Panc1 (cell line): ENCODE data around the gene RBBP5. TPM values are rescaled to one million over a fixed set of nuclear protein-coding genes. Genes with fewer than 3 reads are reported as not detected.

Experiments used
- ATAC-seq: fragments of 200-7000 bp; cut with Tn5 transposase; 2 replicates; pipeline ENCODE4 v1.9.1; 2020; ENCODE audit warnings: mild to moderate bottlenecking, moderate library complexity
- BruUV-seq: library from RNA; stranded (reverse); fragments of 400-500 nt; replicated peaks from 2 replicates; lab custom pipeline; 2021; lab: Mats Ljungman, UMichigan
- CTCF ChIA-PET: fragments of 300-600 bp; sonication (Branson Sonifier 250); formaldehyde crosslinking; loops from one replicate; lab custom pipeline; 2022; ENCODE audit warnings: antibody characterized with exemption; lab: Charles Lee
- POLR2A ChIA-PET: fragments of 300-600 bp; sonication (Branson Sonifier 250); formaldehyde crosslinking; loops from one replicate; lab custom pipeline; 2022; ENCODE audit warnings: antibody characterized with exemption; lab: Charles Lee
- DNase-seq: peaks from one replicate; pipeline ENCODE4 v3.0.0-alpha.2; 2010; ENCODE audit warnings: low read depth, low spot score
- H3K27ac ChIP-seq: 2 replicates; pipeline ENCODE4 v1.5.1; 2011; ENCODE audit warnings: mild to moderate bottlenecking, low read length, inconsistent platforms
- H3K27me3 ChIP-seq: fragments of 200-500 bp; sonication (Bioruptor generic); 2 replicates; pipeline ENCODE4 v1.6.0; 2014; ENCODE audit warnings: low read length, inconsistent platforms; ENCODE audit not compliant: control insufficient read depth, insufficient read depth
- H3K36me3 ChIP-seq: fragments of 200-500 bp; sonication (Bioruptor generic); 2 replicates; pipeline ENCODE4 v1.5.1; 2014; ENCODE audit warnings: inconsistent platforms, mild to moderate bottlenecking, low read length, moderate library complexity; ENCODE audit not compliant: control insufficient read depth, insufficient read depth
- H3K4me1 ChIP-seq: 2 replicates; pipeline ENCODE4 v1.5.1; 2011; ENCODE audit warnings: inconsistent platforms, mild to moderate bottlenecking, low read length, moderate library complexity; ENCODE audit not compliant: control insufficient read depth, insufficient read depth
- H3K4me3 ChIP-seq, 2 experiments: 2 replicates each; pipeline ENCODE4 v1.5.1; 2011 to 2012; ENCODE audit warnings: low read depth in 2 of 2, low read length in 2 of 2, mild to moderate bottlenecking in 2 of 2, inconsistent platforms in 1 of 2, moderate library complexity in 1 of 2
- H3K9me3 ChIP-seq: fragments of 200-500 bp; sonication (Bioruptor generic); 2 replicates; pipeline ENCODE4 v1.5.1; 2014; ENCODE audit warnings: low read depth, mild to moderate bottlenecking, inconsistent platforms, low read length, moderate library complexity; ENCODE audit not compliant: control insufficient read depth, insufficient read depth
- POLR2AphosphoS5 ChIP-seq: IDR thresholded peaks from 2 replicates; pipeline ENCODE4 v1.6.1; 2012; ENCODE audit warnings: mild to moderate bottlenecking, low read depth, low read length, moderate library complexity
- SIN3A ChIP-seq: IDR thresholded peaks from 2 replicates; pipeline ENCODE4 v1.6.1; 2012; ENCODE audit warnings: low read depth, mild to moderate bottlenecking, low read length, moderate library complexity, borderline replicate concordance; ENCODE audit not compliant: insufficient read depth
- TCF7L2 ChIP-seq: IDR thresholded peaks from 2 replicates; pipeline ENCODE4 v1.6.1; 2011; ENCODE audit warnings: mild to moderate bottlenecking, low read depth, low read length, inconsistent platforms
- in situ Hi-C: cut with HindIII; loops from 2 replicates; pipeline ENCODE4 v1.10.0; 2016; ENCODE audit warnings: low sequenced_read_pairs, low pct_unique_long_range_greater_than_20kb
- intact Hi-C: fragments of 100-400 bp; cut with micrococcal nuclease; formaldehyde crosslinking; loops from one replicate; pipeline ENCODE4 v1.10.0; 2022; ENCODE audit not compliant: unreplicated experiment
- total RNA-seq: library from RNA; stranded (reverse); gene quantifications from one replicate; pipeline ENCODE4 v1.2.1, GENCODE V29; 2021; ENCODE audit not compliant: unreplicated experiment
- TF ChIP-seq, protein P1 (sequence below): fragments of 450-650 bp; IDR thresholded peaks from 2 replicates; pipeline ENCODE4 v1.5.1; 2017; ENCODE audit warnings: mild to moderate bottlenecking
- TF ChIP-seq, protein P2 (sequence below), 2 experiments: IDR thresholded peaks; 2 replicates each; pipeline ENCODE4 v1.6.1; 2011 to 2012; ENCODE audit warnings: low read depth in 2 of 2, control low read depth in 1 of 2, low read length in 1 of 2, mild to moderate bottlenecking in 1 of 2, moderate library complexity in 1 of 2; ENCODE audit not compliant: insufficient read depth in 1 of 2

Gene RBBP5
- total RNA-seq, 1 experiment from 2014 or later = 22.2 TPM

DNA sequence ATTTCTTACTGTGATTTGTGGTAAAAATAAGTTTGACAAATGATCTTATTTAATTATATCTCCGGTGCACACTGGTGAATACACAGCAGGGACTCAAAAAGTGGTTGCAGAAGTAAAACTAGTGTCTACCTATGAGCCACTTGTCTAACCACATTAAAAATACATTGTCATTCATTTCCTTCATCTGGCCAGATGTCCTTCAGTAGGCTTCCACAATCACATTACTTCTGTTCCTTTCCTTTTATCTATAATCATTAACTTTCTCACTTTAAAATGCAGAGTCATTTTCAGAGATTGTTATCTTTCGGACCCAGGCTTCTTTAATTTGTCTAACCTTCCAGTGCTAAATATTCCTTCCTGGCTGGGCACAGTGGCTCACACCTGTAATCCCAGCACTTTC, 3.0 kb downstream of the RBBP5 start:
- H3K4me3 ChIP-seq = no peak overlapping the region
- DNase-seq = no peak
- TF ChIP-seq, protein P1, sequence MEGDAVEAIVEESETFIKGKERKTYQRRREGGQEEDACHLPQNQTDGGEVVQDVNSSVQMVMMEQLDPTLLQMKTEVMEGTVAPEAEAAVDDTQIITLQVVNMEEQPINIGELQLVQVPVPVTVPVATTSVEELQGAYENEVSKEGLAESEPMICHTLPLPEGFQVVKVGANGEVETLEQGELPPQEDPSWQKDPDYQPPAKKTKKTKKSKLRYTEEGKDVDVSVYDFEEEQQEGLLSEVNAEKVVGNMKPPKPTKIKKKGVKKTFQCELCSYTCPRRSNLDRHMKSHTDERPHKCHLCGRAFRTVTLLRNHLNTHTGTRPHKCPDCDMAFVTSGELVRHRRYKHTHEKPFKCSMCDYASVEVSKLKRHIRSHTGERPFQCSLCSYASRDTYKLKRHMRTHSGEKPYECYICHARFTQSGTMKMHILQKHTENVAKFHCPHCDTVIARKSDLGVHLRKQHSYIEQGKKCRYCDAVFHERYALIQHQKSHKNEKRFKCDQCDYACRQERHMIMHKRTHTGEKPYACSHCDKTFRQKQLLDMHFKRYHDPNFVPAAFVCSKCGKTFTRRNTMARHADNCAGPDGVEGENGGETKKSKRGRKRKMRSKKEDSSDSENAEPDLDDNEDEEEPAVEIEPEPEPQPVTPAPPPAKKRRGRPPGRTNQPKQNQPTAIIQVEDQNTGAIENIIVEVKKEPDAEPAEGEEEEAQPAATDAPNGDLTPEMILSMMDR = no peak
- TF ChIP-seq TCF7L2 = no peak
- no peak for TF ChIP-seq POLR2AphosphoS5
- CTCF ChIA-PET = no interaction called here
- intact Hi-C loops = no loop called here
- no peak overlapping the region for H3K27ac ChIP-seq
- no peaks in the 10 kb centered on the region for H3K27me3 ChIP-seq
- no peak for ATAC-seq
- no TSS peak for BruUV-seq
- POLR2A ChIA-PET = no interaction called here
- H3K9me3 ChIP-seq = no peaks in the 10 kb centered on the region
- peaks cover 23% of the 10 kb centered on the region for H3K36me3 ChIP-seq
- in situ Hi-C loops = no loop called here
- peaks cover 14% of the 10 kb centered on the region for H3K4me1 ChIP-seq

DNA sequence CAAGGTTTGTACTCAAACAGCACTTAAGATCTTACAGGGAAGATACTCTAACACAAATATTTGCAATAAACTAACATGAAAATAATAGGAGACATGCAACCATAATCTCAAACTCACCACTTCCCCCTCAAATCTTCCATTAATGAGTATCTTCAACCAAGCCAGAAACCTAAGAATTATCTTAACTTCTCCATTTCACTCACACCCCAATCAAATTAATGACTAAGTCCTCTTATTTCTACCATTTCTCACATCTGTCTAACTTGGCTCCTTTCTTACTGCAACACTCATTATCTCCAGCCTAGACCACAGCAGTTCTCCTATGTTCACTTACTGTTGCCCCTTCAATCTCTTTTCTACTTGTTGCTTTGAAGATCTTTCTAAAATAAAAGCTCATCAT, 10.4 kb downstream of the RBBP5 start:
- TF ChIP-seq POLR2AphosphoS5 (no peak), SIN3A (no peak), TCF7L2 (no peak)
- TF ChIP-seq, protein P2, sequence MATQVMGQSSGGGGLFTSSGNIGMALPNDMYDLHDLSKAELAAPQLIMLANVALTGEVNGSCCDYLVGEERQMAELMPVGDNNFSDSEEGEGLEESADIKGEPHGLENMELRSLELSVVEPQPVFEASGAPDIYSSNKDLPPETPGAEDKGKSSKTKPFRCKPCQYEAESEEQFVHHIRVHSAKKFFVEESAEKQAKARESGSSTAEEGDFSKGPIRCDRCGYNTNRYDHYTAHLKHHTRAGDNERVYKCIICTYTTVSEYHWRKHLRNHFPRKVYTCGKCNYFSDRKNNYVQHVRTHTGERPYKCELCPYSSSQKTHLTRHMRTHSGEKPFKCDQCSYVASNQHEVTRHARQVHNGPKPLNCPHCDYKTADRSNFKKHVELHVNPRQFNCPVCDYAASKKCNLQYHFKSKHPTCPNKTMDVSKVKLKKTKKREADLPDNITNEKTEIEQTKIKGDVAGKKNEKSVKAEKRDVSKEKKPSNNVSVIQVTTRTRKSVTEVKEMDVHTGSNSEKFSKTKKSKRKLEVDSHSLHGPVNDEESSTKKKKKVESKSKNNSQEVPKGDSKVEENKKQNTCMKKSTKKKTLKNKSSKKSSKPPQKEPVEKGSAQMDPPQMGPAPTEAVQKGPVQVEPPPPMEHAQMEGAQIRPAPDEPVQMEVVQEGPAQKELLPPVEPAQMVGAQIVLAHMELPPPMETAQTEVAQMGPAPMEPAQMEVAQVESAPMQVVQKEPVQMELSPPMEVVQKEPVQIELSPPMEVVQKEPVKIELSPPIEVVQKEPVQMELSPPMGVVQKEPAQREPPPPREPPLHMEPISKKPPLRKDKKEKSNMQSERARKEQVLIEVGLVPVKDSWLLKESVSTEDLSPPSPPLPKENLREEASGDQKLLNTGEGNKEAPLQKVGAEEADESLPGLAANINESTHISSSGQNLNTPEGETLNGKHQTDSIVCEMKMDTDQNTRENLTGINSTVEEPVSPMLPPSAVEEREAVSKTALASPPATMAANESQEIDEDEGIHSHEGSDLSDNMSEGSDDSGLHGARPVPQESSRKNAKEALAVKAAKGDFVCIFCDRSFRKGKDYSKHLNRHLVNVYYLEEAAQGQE (IDR thresholded peaks at IDR 0.05; ENCODE audit: insufficient read depth in 1 of 2, low read depth in 2 of 2, low read length in 1 of 2) = no peak
- H3K36me3 ChIP-seq = peaks cover 20% of the 10 kb centered on the region
- ATAC-seq = no peak
- H3K4me3 ChIP-seq = no peak overlapping the region
- in situ Hi-C loops (no loop called here), intact Hi-C loops (no loop called here)
- H3K4me1 ChIP-seq = no peaks in the 10 kb centered on the region
- BruUV-seq = no TSS peak
- H3K27ac ChIP-seq = no peak overlapping the region
- no peaks in the 10 kb centered on the region for H3K9me3 ChIP-seq
- H3K27me3 ChIP-seq = no peaks in the 10 kb centered on the region
- ChIA-PET CTCF (no interaction called here), POLR2A (no interaction called here)
- DNase-seq = no peak

DNA sequence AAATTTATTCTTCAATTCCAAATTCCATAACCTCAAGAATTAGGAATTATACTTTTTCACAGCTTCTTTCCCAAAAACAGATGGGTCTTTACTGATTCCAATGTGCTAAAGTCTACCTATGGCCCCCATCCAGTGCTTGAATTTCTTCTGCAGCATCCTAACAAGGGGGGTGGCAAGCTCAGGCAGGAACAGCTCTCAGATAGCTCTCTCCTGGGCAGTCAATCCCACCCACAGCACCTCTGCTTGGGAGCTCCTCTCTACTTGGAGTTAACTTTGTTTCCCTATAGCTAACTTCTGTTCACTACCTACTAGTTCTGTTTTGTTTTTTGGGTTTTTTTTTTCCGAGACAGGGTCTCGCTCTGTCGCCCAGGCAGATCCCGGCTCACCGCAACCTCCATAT, 12.1 kb downstream of the RBBP5 start:
- Histone ChIP-seq H3K36me3 (peaks cover 18% of the 10 kb centered on the region), H3K9me3 (no peaks in the 10 kb centered on the region), H3K27me3 (no peaks in the 10 kb centered on the region), H3K27ac (no peak overlapping the region), H3K4me3 (no peak overlapping the region), H3K4me1 (no peaks in the 10 kb centered on the region)
- TF ChIP-seq TCF7L2 = no peak
- no peak for TF ChIP-seq POLR2AphosphoS5
- TF ChIP-seq, protein P2 (IDR thresholded peaks at IDR 0.05; ENCODE audit: insufficient read depth in 1 of 2, low read depth in 2 of 2, low read length in 1 of 2) = no peak
- TF ChIP-seq, protein P1 = no peak
- no peak for TF ChIP-seq SIN3A
- ATAC-seq (no peak), DNase-seq (no peak)
- in situ Hi-C loops (no loop called here), intact Hi-C loops (no loop called here)
- ChIA-PET POLR2A (interaction anchor here (0.6 kb wide), 1 partner anchor 51 kb away, joined by 3 read pairs; no protein-coding TSS in a partner anchor), CTCF (no interaction called here)
- no TSS peak for BruUV-seq
